ENCODE results near the gene RABL6. TPM values are rescaled to one million over a fixed set of nuclear protein-coding genes. Genes with fewer than 3 reads are reported as not detected.

The RABL6 gene
- total and polyA plus RNA-seq, 2 of the 4 experiments (the other 2 are of a cell fraction), result 37.1 to 47.5 TPM

GRCh38 chr9:136779808-136780207, 27.9 kb upstream of the RABL6 start:
- Histone ChIP-seq H4K20me1 (ENCODE audit: insufficient read depth, low read length) (no peaks in the 10 kb centered on the region), H3K9me1 (ENCODE audit: insufficient read depth, low read length) (no peaks in the 10 kb centered on the region), H3K9me3 (ENCODE audit: control insufficient read depth, insufficient read depth, low read length) (no peaks in the 10 kb centered on the region), H2BK5ac (ENCODE audit: low read depth, low read length, poor library complexity, severe bottlenecking) (no peak overlapping the region), H2AK5ac (ENCODE audit: low read depth, low read length) (no peak overlapping the region), H3K23ac (ENCODE audit: low read depth, low read length) (no peak overlapping the region), H2AK9ac (replicated peaks; ENCODE audit: low read depth, low read length, poor library complexity) (no peak overlapping the region), H3K4me2 (ENCODE audit: low read depth, low read length) (no peak overlapping the region), H4K5ac (ENCODE audit: low read depth, low read length) (no peak overlapping the region), H3K36me3 (ENCODE audit: control insufficient read depth, insufficient read depth, low read length) (no peaks in the 10 kb centered on the region), H3K4me1 (ENCODE audit: control insufficient read depth, insufficient read depth, low read length) (no peaks in the 10 kb centered on the region), H2AFZ (replicated peaks; ENCODE audit: low read length, poor library complexity) (no peak overlapping the region), H3K4ac (ENCODE audit: low read depth, low read length) (no peak overlapping the region), H3K4me3 (ENCODE audit: insufficient read depth, low read depth, low read length) (no peak overlapping the region), H3K9ac (ENCODE audit: low read depth, low read length) (no peak overlapping the region), H3K18ac (ENCODE audit: low read depth, low read length) (no peak overlapping the region), H2BK120ac (ENCODE audit: low read depth, low read length) (no peak overlapping the region), H3K56ac (ENCODE audit: extremely low read depth, insufficient read depth, low read length) (no peak overlapping the region; the same call in 1 of the 2 replicates), H2BK15ac (ENCODE audit: low read depth, low read length) (no peak overlapping the region), H3K79me1 (ENCODE audit: low read depth in 1 of 2, low read length in 2 of 2) (no peaks in the 10 kb centered on the region), H3K14ac (replicated peaks; ENCODE audit: low read depth, low read length) (no peak overlapping the region), H4K8ac (ENCODE audit: low read depth in 2 of 2, low read length in 2 of 2) (no peak overlapping the region), H4K91ac (ENCODE audit: insufficient read depth, low read depth, low read length) (no peak overlapping the region), H2BK20ac (ENCODE audit: low read depth, low read length) (no peak overlapping the region), H3K27me3 (ENCODE audit: control insufficient read depth, insufficient read depth, low read length) (peaks cover 48% of the 10 kb centered on the region), H3K27ac (ENCODE audit: insufficient read depth, low read length) (no peak overlapping the region)
- ATAC-seq (ENCODE audit: low read depth) (no peak), DNase-seq (no peak)
- BruUV-seq (replicated peaks), result no TSS peak
- 20% methylated on average over 1 of the region's 5 CpGs; no CpG with 5 or more reads in 1 of the 2 experiments for WGBS, 2 experiments (ENCODE audit: extremely low coverage in 2 of 2, insufficient read length in 1 of 2)
- ChIA-PET POLR2A (ENCODE audit: unreplicated experiment) (no interaction called here), CTCF (interaction anchor here (1.3 kb wide), 1 partner anchor 11 kb away, joined by 4 read pairs; the partner anchor contains the start of gene TMEM141)
- TF ChIP-seq FOS (IDR thresholded peaks at IDR 0.05; ENCODE audit: low read depth, low read length) (no peak), MXI1 (IDR thresholded peaks at IDR 0.05; ENCODE audit: borderline replicate concordance, low read depth, low read length) (no peak), ELK1 (IDR thresholded peaks at IDR 0.05; ENCODE audit: borderline replicate concordance, low read depth, low read length) (no peak), CTCF (conservative IDR thresholded peaks at IDR 0.05; ENCODE audit: low read depth, low read length) (no peak), USF2 (IDR thresholded peaks at IDR 0.05; ENCODE audit: low read depth, low read length) (no peak), MAZ (IDR thresholded peaks at IDR 0.05; ENCODE audit: borderline replicate concordance, low read depth, low read length) (no peak), CEBPB (IDR thresholded peaks at IDR 0.05; ENCODE audit: low read depth, low read length) (no peak), POLR2A (IDR thresholded peaks at IDR 0.05; ENCODE audit: low read depth, low read length) (no peak), RAD21 (IDR thresholded peaks at IDR 0.05; ENCODE audit: low read length) (no peak), RFX5 (IDR thresholded peaks at IDR 0.05; ENCODE audit: low read depth, low read length) (no peak), MAFK (IDR thresholded peaks at IDR 0.05; ENCODE audit: low read depth, low read length) (no peak), RCOR1 (IDR thresholded peaks at IDR 0.05; ENCODE audit: insufficient replicate concordance, low read length) (no peak), BHLHE40 (IDR thresholded peaks at IDR 0.05; ENCODE audit: low read depth, low read length) (no peak), CHD1 (IDR thresholded peaks at IDR 0.05; ENCODE audit: low read depth, low read length) (no peak), SMC3 (IDR thresholded peaks at IDR 0.05; ENCODE audit: low read depth, low read length) (no peak)
- in situ Hi-C loops (cut with MboI; ENCODE audit: low sequenced_read_pairs), result loop anchor here (10.0 kb wide), 1 partner anchor 255 kb away; the partner anchor contains the start of gene FUT7
- dilution Hi-C loops (cut with HindIII; ENCODE audit: low sequenced_read_pairs, unreplicated experiment), result no loop called here
- intact Hi-C loops (cut with micrococcal nuclease), result loop anchor here (2.0 kb wide), 1 partner anchor 13 kb away; no protein-coding TSS in a partner anchor

All from IMR-90 (cell line).